Astrocyte of the spinal cord (primary cell): ENCODE data around the gene CADM1.
A peak's percentile ranks its signal among the peaks of the same experiment; 100 is the strongest.

Experiments used
- DNase-seq: peaks from one replicate; pipeline ENCODE4 v3.0.0; 2011; ENCODE audit warnings: low read depth, low spot score
- H3K4me3 ChIP-seq: 2 replicates; pipeline ENCODE4 v1.5.1; 2011; ENCODE audit warnings: low read depth, mild to moderate bottlenecking, low read length, moderate library complexity
- in situ Hi-C: cut with HindIII; loops from 2 replicates; pipeline ENCODE4 v1.10.0; 2017; ENCODE audit warnings: low sequenced_read_pairs
- TF ChIP-seq, protein P1 (sequence below): IDR thresholded peaks from 2 replicates; pipeline ENCODE4 v1.5.1; 2012; ENCODE audit warnings: low read depth, mild to moderate bottlenecking, low read length, inconsistent platforms

CADM1 gene

DNA sequence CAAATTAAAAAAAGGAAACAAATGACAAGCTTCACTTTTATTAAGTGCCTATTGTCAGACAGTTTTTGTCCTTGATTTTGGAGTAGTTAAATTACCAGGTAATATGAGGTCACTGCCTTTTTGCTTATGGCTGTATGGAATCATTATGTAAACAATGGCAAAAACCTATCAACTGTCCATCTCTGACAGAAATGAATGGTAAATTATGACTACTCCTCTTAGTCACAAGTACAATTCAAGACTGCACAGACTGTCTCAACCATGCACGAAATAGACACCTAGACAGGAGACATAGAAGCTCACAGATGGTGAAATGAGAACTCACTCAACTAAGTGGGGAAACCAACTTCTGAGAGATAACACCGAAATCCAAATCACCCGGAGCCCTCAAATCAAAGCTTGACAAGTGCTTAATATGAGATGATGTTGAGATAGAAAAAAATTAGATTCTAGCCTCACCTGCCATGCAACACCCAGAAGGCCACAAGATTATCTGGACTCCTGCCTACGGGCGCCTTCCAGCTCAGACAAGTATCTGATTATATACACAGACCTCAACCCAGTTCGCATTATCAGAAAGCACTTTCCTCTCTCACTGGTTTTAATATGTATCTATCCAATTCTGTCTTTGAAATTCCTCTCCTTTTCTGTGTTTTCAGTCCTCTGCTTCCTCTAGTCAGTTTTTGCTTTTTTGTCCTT, 199.3 kb downstream of the CADM1 start:
- DNase-seq, result no peak
- in situ Hi-C loops, result no loop called here
- H3K4me3 ChIP-seq, result no peak overlapping the region
- TF ChIP-seq, protein P1, sequence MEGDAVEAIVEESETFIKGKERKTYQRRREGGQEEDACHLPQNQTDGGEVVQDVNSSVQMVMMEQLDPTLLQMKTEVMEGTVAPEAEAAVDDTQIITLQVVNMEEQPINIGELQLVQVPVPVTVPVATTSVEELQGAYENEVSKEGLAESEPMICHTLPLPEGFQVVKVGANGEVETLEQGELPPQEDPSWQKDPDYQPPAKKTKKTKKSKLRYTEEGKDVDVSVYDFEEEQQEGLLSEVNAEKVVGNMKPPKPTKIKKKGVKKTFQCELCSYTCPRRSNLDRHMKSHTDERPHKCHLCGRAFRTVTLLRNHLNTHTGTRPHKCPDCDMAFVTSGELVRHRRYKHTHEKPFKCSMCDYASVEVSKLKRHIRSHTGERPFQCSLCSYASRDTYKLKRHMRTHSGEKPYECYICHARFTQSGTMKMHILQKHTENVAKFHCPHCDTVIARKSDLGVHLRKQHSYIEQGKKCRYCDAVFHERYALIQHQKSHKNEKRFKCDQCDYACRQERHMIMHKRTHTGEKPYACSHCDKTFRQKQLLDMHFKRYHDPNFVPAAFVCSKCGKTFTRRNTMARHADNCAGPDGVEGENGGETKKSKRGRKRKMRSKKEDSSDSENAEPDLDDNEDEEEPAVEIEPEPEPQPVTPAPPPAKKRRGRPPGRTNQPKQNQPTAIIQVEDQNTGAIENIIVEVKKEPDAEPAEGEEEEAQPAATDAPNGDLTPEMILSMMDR, result no peak

DNA sequence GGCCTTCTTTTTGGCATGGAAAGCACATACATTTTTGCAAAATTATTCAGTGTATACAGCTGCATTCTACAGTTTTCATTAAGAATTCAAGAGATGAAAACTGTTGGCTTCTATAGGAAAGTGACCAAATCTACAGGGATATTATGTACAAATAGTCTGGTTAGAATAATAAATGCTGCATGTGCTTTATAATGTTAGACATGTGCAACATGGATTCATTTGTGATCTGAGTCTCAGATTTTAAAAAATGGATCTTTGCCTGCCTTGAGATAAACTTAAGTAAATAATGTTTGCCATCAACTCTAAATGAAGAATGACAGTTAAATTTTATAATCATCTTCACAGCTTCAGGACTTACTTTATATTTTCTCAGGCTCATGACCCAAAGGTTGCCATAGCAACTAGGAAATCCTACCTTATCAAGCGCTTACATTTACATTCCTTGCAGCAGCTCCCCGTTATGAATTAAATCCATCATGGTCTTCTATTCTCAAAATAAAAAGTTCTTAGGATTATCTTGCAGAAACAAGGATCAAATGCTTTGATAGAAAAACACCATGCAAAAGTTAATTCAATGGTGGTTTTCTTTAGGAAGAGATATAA, 200.2 kb downstream of the CADM1 start:
- DNase-seq, result no peak
- in situ Hi-C loops, result no loop called here
- H3K4me3 ChIP-seq, result no peak overlapping the region
- TF ChIP-seq, protein P1, result no peak

DNA sequence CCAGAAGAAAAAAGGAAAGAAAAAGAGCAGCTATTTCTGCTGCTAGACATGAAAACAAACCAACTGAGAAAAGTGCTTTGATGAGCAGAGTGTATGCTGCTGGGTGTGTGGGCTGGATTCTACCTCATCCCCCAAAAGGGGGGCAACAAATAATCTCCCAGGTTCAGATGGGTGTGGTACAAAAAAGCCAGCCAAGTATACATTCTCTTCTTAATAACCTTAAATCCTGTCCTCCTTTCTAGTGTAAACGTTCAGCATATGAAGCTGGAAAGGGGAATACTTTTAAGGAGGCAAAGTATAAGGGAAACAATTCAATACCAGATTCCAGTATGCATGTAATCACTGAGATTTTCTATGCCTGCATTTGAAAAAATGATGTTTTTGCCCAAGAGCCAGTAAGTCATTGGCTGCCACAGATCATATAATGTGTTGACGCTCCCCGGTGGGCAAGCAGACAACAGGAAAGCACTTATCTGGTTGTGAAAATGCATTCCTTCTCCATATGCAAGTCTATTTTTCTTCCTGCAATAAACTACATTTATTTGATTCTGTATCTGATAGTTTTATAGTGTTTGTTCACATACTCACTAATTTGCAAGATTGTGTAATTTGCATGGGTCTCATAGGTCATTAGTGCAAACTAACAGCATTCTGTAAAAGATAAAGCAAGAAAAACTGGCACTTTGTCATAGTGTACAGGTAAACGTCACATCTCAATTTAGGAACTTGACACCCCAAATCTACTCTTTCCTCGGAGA, 201.1 kb downstream of the CADM1 start:
- in situ Hi-C loops, result no loop called here
- DNase-seq, result no peak
- TF ChIP-seq, protein P1, result no peak
- H3K4me3 ChIP-seq, result no peak overlapping the region

DNA sequence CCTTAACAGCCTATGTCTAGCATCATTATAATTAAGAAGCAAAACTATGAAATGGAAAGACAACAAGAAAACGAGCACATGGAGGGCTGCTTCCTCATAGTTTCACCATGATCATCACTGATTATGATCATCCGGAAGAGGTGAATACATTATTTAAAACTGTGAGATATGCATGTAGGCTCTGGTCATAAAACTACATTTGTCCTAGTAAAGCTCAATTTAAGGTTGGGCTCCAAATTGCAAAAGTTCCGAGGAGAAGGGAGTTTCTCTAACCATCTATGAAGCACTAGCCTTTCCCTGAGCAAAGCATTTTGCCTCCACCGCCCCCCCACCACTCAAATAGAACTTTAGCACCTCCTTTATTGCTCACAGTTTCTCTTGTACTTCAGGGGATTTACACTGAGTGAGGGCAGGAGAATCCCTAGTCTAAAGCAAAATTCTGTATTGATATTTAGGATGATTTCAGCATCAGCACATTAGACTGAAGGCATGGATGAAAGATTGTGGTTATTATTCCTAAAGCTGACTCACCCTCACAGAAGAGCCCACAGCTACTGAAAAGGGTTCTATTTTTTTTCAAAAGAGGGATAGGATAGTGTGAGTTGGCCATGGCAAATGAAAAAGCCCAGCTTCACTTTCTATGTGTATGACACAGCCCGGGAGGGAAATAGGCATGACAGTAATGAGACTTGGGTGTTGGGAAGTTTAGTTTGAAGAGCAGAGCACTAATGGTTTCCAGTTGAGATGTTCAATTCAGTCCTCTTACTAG, 203.4 kb downstream of the CADM1 start:
- DNase-seq, result peak; percentile 45
- H3K4me3 ChIP-seq, result no peak overlapping the region
- TF ChIP-seq, protein P1, result no peak
- in situ Hi-C loops, result no loop called here

DNA sequence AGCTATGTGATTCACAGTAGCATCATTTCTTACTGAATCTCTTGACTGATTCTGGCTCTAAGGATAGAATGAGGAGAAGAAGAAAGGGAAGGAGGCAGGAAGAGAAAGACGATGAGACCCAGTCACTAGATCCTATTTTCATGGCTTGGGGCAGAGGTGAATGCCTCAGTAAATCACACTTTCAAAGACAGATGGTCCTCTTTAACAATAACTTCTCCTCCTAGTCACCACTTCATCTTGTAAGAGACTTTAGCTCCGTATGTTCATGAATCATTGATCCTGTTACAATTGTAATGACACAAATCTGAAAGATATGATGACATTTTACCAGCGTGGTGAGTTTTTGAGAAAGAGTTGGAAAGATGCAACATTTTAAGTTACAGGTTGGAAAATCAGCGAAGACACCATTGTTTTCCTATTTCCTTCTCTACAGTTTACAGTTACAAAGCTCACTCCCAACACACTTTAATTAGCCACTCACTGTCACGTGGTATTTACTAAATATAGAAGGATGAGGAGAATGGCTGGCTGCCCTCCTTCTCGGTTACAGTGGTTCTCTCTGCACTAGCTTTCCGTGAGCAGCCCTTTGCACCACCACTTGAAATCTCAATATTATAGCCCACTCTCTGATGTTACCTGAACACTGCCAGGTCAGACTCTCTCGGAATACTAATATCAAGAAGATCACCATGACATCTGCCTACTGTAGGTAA, 205.8 kb downstream of the CADM1 start:
- H3K4me3 ChIP-seq, result no peak overlapping the region
- TF ChIP-seq, protein P1, result no peak
- in situ Hi-C loops, result no loop called here
- DNase-seq, result no peak

DNA sequence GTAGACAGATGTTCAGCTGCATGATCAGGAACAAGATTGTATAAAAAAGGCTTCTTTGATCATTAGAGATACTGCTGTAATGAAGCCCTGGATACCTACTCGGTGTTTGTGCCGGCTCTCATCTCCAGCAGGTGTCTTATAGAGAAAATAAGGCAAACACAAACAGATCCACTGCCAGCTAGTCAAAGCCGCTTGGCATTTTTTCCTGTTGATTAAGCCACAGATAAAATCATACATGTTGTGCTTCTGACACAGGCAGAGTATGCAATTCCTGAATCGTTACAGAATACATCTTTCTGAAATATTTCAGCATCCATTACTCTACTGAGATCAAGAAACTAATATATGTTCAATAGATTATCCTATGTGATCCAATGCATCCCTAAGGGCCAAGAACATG, 206.9 kb downstream of the CADM1 start:
- in situ Hi-C loops, result no loop called here

More for the DNA sequence above, 206.9 kb downstream of the CADM1 start:
- H3K4me3 ChIP-seq, result no peak overlapping the region
- TF ChIP-seq, protein P1, result no peak
- no peak for DNase-seq
